ENCODE data around the gene VWC2. TPM values are rescaled to one million over a fixed set of nuclear protein-coding genes. Genes with fewer than 3 reads are reported as not detected.

The VWC2 gene
- total RNA-seq, 1 experiment from 2014 or later, result not detected

DNA sequence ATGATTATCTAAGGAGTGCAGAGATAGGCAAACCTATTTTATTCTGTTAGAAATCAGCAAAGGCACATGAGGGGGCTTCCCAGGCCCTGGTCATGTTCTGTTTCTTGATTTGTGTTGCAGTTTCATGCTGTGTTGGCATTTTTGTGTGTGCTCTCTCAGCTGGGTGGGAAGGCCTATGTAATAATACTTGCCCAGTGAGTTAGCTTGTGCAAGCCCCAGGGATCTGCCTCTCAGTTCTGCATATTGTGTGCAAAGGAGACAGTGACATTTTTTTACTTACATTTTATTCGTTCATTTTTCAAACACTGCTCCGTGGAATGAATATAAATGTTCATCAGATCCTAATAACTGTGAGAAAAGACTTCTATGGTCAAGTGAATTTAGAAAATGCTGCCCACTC lies 119.0 kb downstream of the VWC2 start:
- Histone ChIP-seq H3K4me2 (ENCODE audit: low read depth, low read length, poor library complexity, severe bottlenecking) (no peak overlapping the region), H4K20me1 (ENCODE audit: insufficient read depth, low read depth, low read length) (no peaks in the 10 kb centered on the region)

DNA sequence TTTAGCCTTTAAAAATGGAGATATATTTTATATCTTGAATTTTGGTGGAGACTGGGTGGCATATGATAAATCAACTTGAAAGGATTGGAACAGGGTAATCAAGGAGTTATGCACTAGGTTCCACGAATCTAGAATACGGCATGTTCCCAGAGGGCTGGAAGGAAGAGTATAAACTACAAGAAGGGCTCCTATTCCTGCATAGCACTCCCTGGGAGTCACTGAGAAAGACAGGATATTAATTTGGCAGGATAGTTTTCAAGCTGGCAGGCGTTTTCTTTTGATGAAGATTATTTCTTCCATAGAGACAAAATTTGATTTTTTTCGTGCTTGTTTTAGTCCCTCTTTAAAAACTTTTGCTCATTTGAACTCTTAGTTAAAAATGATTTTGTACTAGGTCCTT lies 119.7 kb downstream of the VWC2 start:
- H3K9me2 ChIP-seq (replicated peaks; ENCODE audit: insufficient read depth, low read length), result no peaks in the 10 kb centered on the region
- H3K36me3 ChIP-seq (ENCODE audit: insufficient read depth, low read length), result no peaks in the 10 kb centered on the region
- no peaks in the 10 kb centered on the region for H3K9me3 ChIP-seq (ENCODE audit: low read length)
- H3K4me3 ChIP-seq (ENCODE audit: low read length), result no peak overlapping the region
- no peaks in the 10 kb centered on the region for H3K79me2 ChIP-seq (ENCODE audit: low read length)
- H3K4me2 ChIP-seq (ENCODE audit: low read depth, low read length, poor library complexity, severe bottlenecking), result no peak overlapping the region
- no peak overlapping the region for H2AFZ ChIP-seq (ENCODE audit: low read length)
- no peaks in the 10 kb centered on the region for H3K27me3 ChIP-seq (ENCODE audit: low read length)
- no peak for DNase-seq
- no peak overlapping the region for H3K9ac ChIP-seq (ENCODE audit: low read length)
- H3K27ac ChIP-seq (ENCODE audit: low read length), result no peak overlapping the region
- no peaks in the 10 kb centered on the region for H4K20me1 ChIP-seq (ENCODE audit: insufficient read depth, low read depth, low read length)
- no peaks in the 10 kb centered on the region for H3K4me1 ChIP-seq (ENCODE audit: low read length)

More for the DNA sequence above, 119.0 kb downstream of the VWC2 start:
- no peak for DNase-seq
- Histone ChIP-seq H3K27me3 (ENCODE audit: low read length) (no peaks in the 10 kb centered on the region), H3K9ac (ENCODE audit: low read length) (no peak overlapping the region), H3K9me2 (replicated peaks; ENCODE audit: insufficient read depth, low read length) (no peaks in the 10 kb centered on the region), H3K4me3 (ENCODE audit: low read length) (no peak overlapping the region), H3K36me3 (ENCODE audit: insufficient read depth, low read length) (no peaks in the 10 kb centered on the region), H3K4me1 (ENCODE audit: low read length) (no peaks in the 10 kb centered on the region), H3K79me2 (ENCODE audit: low read length) (no peaks in the 10 kb centered on the region), H2AFZ (ENCODE audit: low read length) (no peak overlapping the region), H3K27ac (ENCODE audit: low read length) (no peak overlapping the region), H3K9me3 (ENCODE audit: low read length) (no peaks in the 10 kb centered on the region)

DNA sequence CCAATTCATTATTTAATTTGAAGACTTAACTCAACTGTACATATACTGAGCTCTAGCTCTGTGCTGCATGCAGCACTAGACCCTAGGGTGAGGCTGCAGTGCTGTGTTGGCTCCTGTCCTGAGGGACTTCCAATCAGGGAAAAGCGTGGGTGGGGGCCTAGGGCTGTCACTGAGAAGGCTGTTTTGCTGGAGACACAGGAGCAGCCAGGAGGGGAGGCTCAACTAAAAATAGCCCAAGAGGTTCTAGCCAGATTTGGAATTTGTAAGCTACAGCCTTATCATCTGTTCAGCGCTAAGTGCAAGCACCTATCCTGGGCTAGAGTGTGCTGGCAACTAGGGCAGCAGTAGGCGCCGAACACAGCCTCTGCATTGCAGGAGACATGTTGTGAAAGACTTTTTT lies 121.1 kb downstream of the VWC2 start:
- H3K36me3 ChIP-seq (ENCODE audit: insufficient read depth, low read length), result no peaks in the 10 kb centered on the region
- no peak overlapping the region for H3K9ac ChIP-seq (ENCODE audit: low read length)
- DNase-seq, result no peak

GRCh38 chr7:49911909-49912308 lies 138.5 kb downstream of the VWC2 start:
- Histone ChIP-seq H3K4me1 (ENCODE audit: low read length) (no peaks in the 10 kb centered on the region), H3K9me2 (replicated peaks; ENCODE audit: insufficient read depth, low read length) (no peaks in the 10 kb centered on the region), H3K4me2 (ENCODE audit: low read depth, low read length, poor library complexity, severe bottlenecking) (no peak overlapping the region), H3K79me2 (ENCODE audit: low read length) (no peaks in the 10 kb centered on the region), H4K20me1 (ENCODE audit: insufficient read depth, low read depth, low read length) (no peaks in the 10 kb centered on the region), H3K4me3 (ENCODE audit: low read length) (no peak overlapping the region), H3K27ac (ENCODE audit: low read length) (no peak overlapping the region), H3K27me3 (ENCODE audit: low read length) (no peaks in the 10 kb centered on the region), H3K9ac (ENCODE audit: low read length) (no peak overlapping the region), H3K36me3 (ENCODE audit: insufficient read depth, low read length) (no peaks in the 10 kb centered on the region), H2AFZ (ENCODE audit: low read length) (no peak overlapping the region), H3K9me3 (ENCODE audit: low read length) (no peaks in the 10 kb centered on the region)
- DNase-seq, result no peak

More for the DNA sequence above, 121.1 kb downstream of the VWC2 start:
- H4K20me1 ChIP-seq (ENCODE audit: insufficient read depth, low read depth, low read length), result no peaks in the 10 kb centered on the region
- no peaks in the 10 kb centered on the region for H3K79me2 ChIP-seq (ENCODE audit: low read length)
- no peaks in the 10 kb centered on the region for H3K9me2 ChIP-seq (replicated peaks; ENCODE audit: insufficient read depth, low read length)
- no peaks in the 10 kb centered on the region for H3K27me3 ChIP-seq (ENCODE audit: low read length)
- no peak overlapping the region for H3K27ac ChIP-seq (ENCODE audit: low read length)
- no peak overlapping the region for H2AFZ ChIP-seq (ENCODE audit: low read length)
- H3K4me2 ChIP-seq (ENCODE audit: low read depth, low read length, poor library complexity, severe bottlenecking), result no peak overlapping the region
- H3K4me1 ChIP-seq (ENCODE audit: low read length), result no peaks in the 10 kb centered on the region
- no peak overlapping the region for H3K4me3 ChIP-seq (ENCODE audit: low read length)
- H3K9me3 ChIP-seq (ENCODE audit: low read length), result no peaks in the 10 kb centered on the region

- no peaks in the 10 kb centered on the region for H3K36me3 ChIP-seq (ENCODE audit: insufficient read depth, low read length)
- H4K20me1 ChIP-seq (ENCODE audit: insufficient read depth, low read depth, low read length), result no peaks in the 10 kb centered on the region
- H3K79me2 ChIP-seq (ENCODE audit: low read length), result no peaks in the 10 kb centered on the region
Observed at GRCh38 chr7:49926720-49927119, 153.3 kb downstream of the VWC2 start.

DNA sequence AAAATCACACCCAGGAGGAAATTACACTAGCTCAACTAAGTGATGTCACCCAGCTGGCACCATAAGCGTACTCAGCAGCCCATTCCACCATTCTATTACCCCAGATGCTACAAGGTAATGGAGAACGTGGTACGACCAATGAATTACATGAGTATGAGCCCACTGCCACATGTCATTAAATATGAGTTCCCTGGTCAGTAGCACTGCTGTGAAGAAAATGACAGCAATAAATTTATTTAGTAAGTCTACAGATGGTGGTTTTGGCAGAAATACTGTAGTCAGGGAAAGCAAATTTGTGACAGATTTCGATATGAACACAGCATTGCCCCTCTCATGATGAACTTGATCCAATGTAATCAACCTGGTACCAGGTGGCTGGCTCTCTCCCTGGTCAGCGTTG lies 154.2 kb downstream of the VWC2 start:
- Histone ChIP-seq H3K9ac (ENCODE audit: low read length) (no peak overlapping the region), H2AFZ (ENCODE audit: low read length) (no peak overlapping the region), H3K27ac (ENCODE audit: low read length) (no peak overlapping the region), H4K20me1 (ENCODE audit: insufficient read depth, low read depth, low read length) (no peaks in the 10 kb centered on the region), H3K4me2 (ENCODE audit: low read depth, low read length, poor library complexity, severe bottlenecking) (no peak overlapping the region), H3K27me3 (ENCODE audit: low read length) (no peaks in the 10 kb centered on the region), H3K79me2 (ENCODE audit: low read length) (no peaks in the 10 kb centered on the region), H3K36me3 (ENCODE audit: insufficient read depth, low read length) (no peaks in the 10 kb centered on the region), H3K4me1 (ENCODE audit: low read length) (no peaks in the 10 kb centered on the region), H3K9me3 (ENCODE audit: low read length) (peaks cover 5% of the 10 kb centered on the region; the same call in 1 of the 2 replicates), H3K9me2 (replicated peaks; ENCODE audit: insufficient read depth, low read length) (0 out of 2 replicates have a peak, but pooled peaks cover 4% of the 10 kb centered on the region), H3K4me3 (ENCODE audit: low read length) (no peak overlapping the region)
- DNase-seq, result no peak

More at GRCh38 chr7:49926720-49927119, 153.3 kb downstream of the VWC2 start:
- Histone ChIP-seq H3K27me3 (ENCODE audit: low read length) (no peaks in the 10 kb centered on the region), H3K27ac (ENCODE audit: low read length) (no peak overlapping the region), H3K9me2 (replicated peaks; ENCODE audit: insufficient read depth, low read length) (0 out of 2 replicates have a peak, but pooled peaks cover 4% of the 10 kb centered on the region), H3K4me2 (ENCODE audit: low read depth, low read length, poor library complexity, severe bottlenecking) (no peak overlapping the region), H3K4me1 (ENCODE audit: low read length) (no peaks in the 10 kb centered on the region), H2AFZ (ENCODE audit: low read length) (no peak overlapping the region), H3K9ac (ENCODE audit: low read length) (no peak overlapping the region), H3K9me3 (ENCODE audit: low read length) (peaks cover 5% of the 10 kb centered on the region; the same call in 1 of the 2 replicates), H3K4me3 (ENCODE audit: low read length) (no peak overlapping the region)
- no peak for DNase-seq

GRCh38 chr7:49928787-49929186 lies 155.3 kb downstream of the VWC2 start:
- no peak overlapping the region for H3K27ac ChIP-seq (ENCODE audit: low read length)
- H3K9me2 ChIP-seq (replicated peaks; ENCODE audit: insufficient read depth, low read length), result 0 out of 2 replicates have a peak, but pooled peaks cover 4% of the 10 kb centered on the region
- H3K4me2 ChIP-seq (ENCODE audit: low read depth, low read length, poor library complexity, severe bottlenecking), result no peak overlapping the region
- peaks cover 5% of the 10 kb centered on the region; the same call in 1 of the 2 replicates for H3K9me3 ChIP-seq (ENCODE audit: low read length)
- H3K4me3 ChIP-seq (ENCODE audit: low read length), result no peak overlapping the region
- H3K36me3 ChIP-seq (ENCODE audit: insufficient read depth, low read length), result no peaks in the 10 kb centered on the region
- H4K20me1 ChIP-seq (ENCODE audit: insufficient read depth, low read depth, low read length), result no peaks in the 10 kb centered on the region
- no peak overlapping the region for H3K9ac ChIP-seq (ENCODE audit: low read length)
- no peak for DNase-seq
- no peaks in the 10 kb centered on the region for H3K79me2 ChIP-seq (ENCODE audit: low read length)
- no peak overlapping the region for H2AFZ ChIP-seq (ENCODE audit: low read length)
- H3K27me3 ChIP-seq (ENCODE audit: low read length), result no peaks in the 10 kb centered on the region
- H3K4me1 ChIP-seq (ENCODE audit: low read length), result no peaks in the 10 kb centered on the region

DNA sequence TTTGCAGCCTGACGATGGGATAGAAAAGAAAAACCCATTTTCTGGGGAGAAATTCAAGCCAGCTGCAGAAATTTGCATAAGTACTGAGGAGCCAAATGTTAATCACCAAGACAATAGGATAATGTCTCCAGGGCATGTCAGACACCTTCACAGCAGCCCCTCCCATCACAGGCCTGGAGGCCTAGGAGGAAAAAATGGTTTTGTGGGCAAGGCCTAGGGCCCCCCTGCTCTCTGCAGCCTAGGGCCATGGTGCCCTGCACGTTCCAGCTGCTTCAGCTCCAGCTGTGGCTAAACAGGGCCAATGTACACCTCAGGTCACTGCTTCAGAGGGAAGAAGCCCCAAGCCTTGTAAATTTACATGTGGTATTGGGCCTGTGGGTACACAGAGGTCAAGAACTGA lies 158.2 kb downstream of the VWC2 start:
- no peak overlapping the region for H2AFZ ChIP-seq (ENCODE audit: low read length)
- H3K9me2 ChIP-seq (replicated peaks; ENCODE audit: insufficient read depth, low read length), result 0 out of 2 replicates have a peak, but pooled peaks cover 4% of the 10 kb centered on the region
- no peaks in the 10 kb centered on the region for H4K20me1 ChIP-seq (ENCODE audit: insufficient read depth, low read depth, low read length)
- H3K36me3 ChIP-seq (ENCODE audit: insufficient read depth, low read length), result no peaks in the 10 kb centered on the region
- H3K4me2 ChIP-seq (ENCODE audit: low read depth, low read length, poor library complexity, severe bottlenecking), result no peak overlapping the region
- H3K9ac ChIP-seq (ENCODE audit: low read length), result no peak overlapping the region
- DNase-seq, result no peak
- H3K27me3 ChIP-seq (ENCODE audit: low read length), result no peaks in the 10 kb centered on the region
- no peak overlapping the region for H3K27ac ChIP-seq (ENCODE audit: low read length)
- peaks cover 5% of the 10 kb centered on the region; the same call in 1 of the 2 replicates for H3K9me3 ChIP-seq (ENCODE audit: low read length)
- H3K79me2 ChIP-seq (ENCODE audit: low read length), result no peaks in the 10 kb centered on the region
- H3K4me3 ChIP-seq (ENCODE audit: low read length), result no peak overlapping the region
- H3K4me1 ChIP-seq (ENCODE audit: low read length), result no peaks in the 10 kb centered on the region

- H3K36me3 ChIP-seq (ENCODE audit: insufficient read depth, low read length), result no peaks in the 10 kb centered on the region
- no peak overlapping the region for H3K9ac ChIP-seq (ENCODE audit: low read length)
- H3K27me3 ChIP-seq (ENCODE audit: low read length), result no peaks in the 10 kb centered on the region
Observed at GRCh38 chr7:49937608-49938007, 164.2 kb downstream of the VWC2 start.

More at GRCh38 chr7:49937608-49938007, 164.2 kb downstream of the VWC2 start:
- Histone ChIP-seq H3K4me3 (ENCODE audit: low read length) (no peak overlapping the region), H3K27ac (ENCODE audit: low read length) (no peak overlapping the region), H4K20me1 (ENCODE audit: insufficient read depth, low read depth, low read length) (no peaks in the 10 kb centered on the region), H3K79me2 (ENCODE audit: low read length) (no peaks in the 10 kb centered on the region), H3K4me1 (ENCODE audit: low read length) (no peaks in the 10 kb centered on the region), H3K9me3 (ENCODE audit: low read length) (no peaks in the 10 kb centered on the region), H2AFZ (ENCODE audit: low read length) (no peak overlapping the region), H3K4me2 (ENCODE audit: low read depth, low read length, poor library complexity, severe bottlenecking) (no peak overlapping the region), H3K9me2 (replicated peaks; ENCODE audit: insufficient read depth, low read length) (no peaks in the 10 kb centered on the region)
- no peak for DNase-seq

Data from Karpas-422 (cell line).